Spleen (tissue), 7 donors: ENCODE data around the gene SORCS2.

ENCODE experiments used
- POLR2AphosphoS5 ChIP-seq, 3 donors: sonication (generic); formaldehyde crosslinking; IDR thresholded peaks; one replicate each; pipeline ENCODE4 v1.5.1; 2017; ENCODE audit warnings: antibody characterized with exemption in 3 of 3
- TF ChIP-seq, protein P1 (sequence below), 11 experiments: fragments of 200-600 bp in 7 of 11; fragments of 450-650 bp in 4 of 11; sonication (generic) in 4 of 11; IDR thresholded peaks in 8 of 11; conservative IDR thresholded peaks in 3 of 11; 1 replicate in 7 of 11; 2 replicates in 4 of 11; pipeline versions ENCODE4 v1.4.0 to v1.8.0; 2016 to 2021; ENCODE audit warnings: antibody characterized with exemption in 11 of 11, inconsistent platforms in 4 of 11, mild to moderate bottlenecking in 1 of 11
- donor health status: DM: no; HTN: no; CAD: no; lungs with moderate emphysema.
- donor health status: DM: no; HTN: no; CAD: no.
- donor health status: DM: no; HTN: no; CAD: no.

DNA sequence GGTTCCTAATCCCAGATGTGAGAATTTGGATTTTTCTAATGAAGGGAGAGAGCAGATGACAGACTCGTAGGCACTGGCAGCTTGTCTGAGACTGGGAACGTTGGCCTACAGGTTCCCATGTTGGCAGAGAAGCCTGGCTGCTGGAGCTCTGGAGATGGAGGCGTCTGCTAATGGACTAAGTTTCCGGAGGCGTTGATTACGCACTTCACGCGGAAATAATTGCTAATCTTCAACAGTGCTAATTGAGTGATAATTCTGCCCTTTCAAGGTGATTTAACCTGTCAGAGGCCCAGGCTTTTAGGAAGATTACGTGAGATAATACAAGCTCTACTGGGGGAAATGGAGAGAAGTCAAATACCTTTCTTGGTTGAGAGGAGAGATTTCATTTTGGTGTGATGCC lies 165.0 kb downstream of the SORCS2 start:
- TF ChIP-seq POLR2AphosphoS5 (IDR thresholded peaks at IDR 0.05) = no peak
- TF ChIP-seq, protein P1, sequence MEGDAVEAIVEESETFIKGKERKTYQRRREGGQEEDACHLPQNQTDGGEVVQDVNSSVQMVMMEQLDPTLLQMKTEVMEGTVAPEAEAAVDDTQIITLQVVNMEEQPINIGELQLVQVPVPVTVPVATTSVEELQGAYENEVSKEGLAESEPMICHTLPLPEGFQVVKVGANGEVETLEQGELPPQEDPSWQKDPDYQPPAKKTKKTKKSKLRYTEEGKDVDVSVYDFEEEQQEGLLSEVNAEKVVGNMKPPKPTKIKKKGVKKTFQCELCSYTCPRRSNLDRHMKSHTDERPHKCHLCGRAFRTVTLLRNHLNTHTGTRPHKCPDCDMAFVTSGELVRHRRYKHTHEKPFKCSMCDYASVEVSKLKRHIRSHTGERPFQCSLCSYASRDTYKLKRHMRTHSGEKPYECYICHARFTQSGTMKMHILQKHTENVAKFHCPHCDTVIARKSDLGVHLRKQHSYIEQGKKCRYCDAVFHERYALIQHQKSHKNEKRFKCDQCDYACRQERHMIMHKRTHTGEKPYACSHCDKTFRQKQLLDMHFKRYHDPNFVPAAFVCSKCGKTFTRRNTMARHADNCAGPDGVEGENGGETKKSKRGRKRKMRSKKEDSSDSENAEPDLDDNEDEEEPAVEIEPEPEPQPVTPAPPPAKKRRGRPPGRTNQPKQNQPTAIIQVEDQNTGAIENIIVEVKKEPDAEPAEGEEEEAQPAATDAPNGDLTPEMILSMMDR (IDR thresholded peaks at IDR 0.05 in 8 of 11, conservative IDR thresholded peaks at IDR 0.05 in 3 of 11) = no peak
